DOHH2 (cell line): ENCODE measurements around the gene PLB1.

Source experiments
- H3F3A ChIP-seq: fragments of 200-600 bp; sonication (generic), shearing (Covaris generic); 2 replicates; pipeline ENCODE4 v1.6.0; 2016; ENCODE audit warnings: antibody characterized with exemption, mild to moderate bottlenecking; ENCODE audit not compliant: control insufficient read depth, insufficient read depth
- H3K27ac ChIP-seq: fragments of 200-600 bp; sonication (generic); 2 replicates; pipeline ENCODE4 v1.5.1; 2014; ENCODE audit warnings: low read depth, mild to moderate bottlenecking, low read length, moderate library complexity
- H3K27me3 ChIP-seq: fragments of 200-600 bp; sonication (generic); 2 replicates; pipeline ENCODE4 v1.6.1; 2014; ENCODE audit warnings: mild to moderate bottlenecking, low read length, mixed read lengths; ENCODE audit not compliant: control insufficient read depth
- H3K36me3 ChIP-seq: fragments of 200-600 bp; sonication (generic); 2 replicates; pipeline ENCODE4 v1.6.1; 2014; ENCODE audit warnings: mild to moderate bottlenecking, low read length, moderate library complexity, mixed read lengths; ENCODE audit not compliant: control insufficient read depth
- H3K4me1 ChIP-seq: fragments of 200-600 bp; sonication (generic); 2 replicates; pipeline ENCODE4 v1.6.1; 2014; ENCODE audit warnings: mild to moderate bottlenecking, low read length, mixed read lengths; ENCODE audit not compliant: control insufficient read depth
- H3K4me2 ChIP-seq: fragments of 200-600 bp; sonication (generic); 2 replicates; pipeline ENCODE4 v1.6.0; 2014; ENCODE audit warnings: mild to moderate bottlenecking, low read length, moderate library complexity
- H3K4me3 ChIP-seq: fragments of 200-600 bp; sonication (generic); 2 replicates; pipeline ENCODE4 v1.5.1; 2014; ENCODE audit warnings: mild to moderate bottlenecking, low read length, mixed read lengths
- H3K79me2 ChIP-seq: fragments of 200-600 bp; sonication (generic); 2 replicates; pipeline ENCODE4 v1.6.1; 2014; ENCODE audit warnings: mild to moderate bottlenecking, low read length, mixed read lengths; ENCODE audit not compliant: control insufficient read depth
- H3K9me2 ChIP-seq: fragments of 200-600 bp; sonication (generic); replicated peaks from 2 replicates; pipeline ENCODE4 v1.6.1; 2014; ENCODE audit warnings: mild to moderate bottlenecking, low read length, mixed read lengths; ENCODE audit not compliant: control insufficient read depth
- H3K9me3 ChIP-seq: fragments of 200-600 bp; sonication (generic); 2 replicates; pipeline ENCODE4 v1.6.1; 2014; ENCODE audit warnings: antibody characterized with exemption, low read length, mixed read lengths; ENCODE audit not compliant: control insufficient read depth, insufficient read depth
- H4K20me1 ChIP-seq: fragments of 200-600 bp; sonication (generic); 2 replicates; pipeline ENCODE4 v1.6.0; 2014; ENCODE audit warnings: low read depth, mild to moderate bottlenecking, antibody characterized with exemption, low read length, moderate library complexity; ENCODE audit not compliant: control insufficient read depth, insufficient read depth
- CTCF ChIP-seq: fragments of 200-600 bp; sonication (generic); IDR thresholded peaks from one replicate; pipeline ENCODE4 v1.5.1; 2014; ENCODE audit warnings: antibody characterized with exemption, mild to moderate bottlenecking, low read depth, low read length; ENCODE audit not compliant: poor library complexity, severe bottlenecking
- EZH2phosphoT487 ChIP-seq: fragments of 200-600 bp; sonication (generic); IDR thresholded peaks from 2 replicates; pipeline ENCODE4 v1.6.1; 2017; ENCODE audit warnings: borderline replicate concordance, mild to moderate bottlenecking, antibody characterized with exemption, low read length, moderate library complexity, mixed read lengths

The PLB1 gene

DNA sequence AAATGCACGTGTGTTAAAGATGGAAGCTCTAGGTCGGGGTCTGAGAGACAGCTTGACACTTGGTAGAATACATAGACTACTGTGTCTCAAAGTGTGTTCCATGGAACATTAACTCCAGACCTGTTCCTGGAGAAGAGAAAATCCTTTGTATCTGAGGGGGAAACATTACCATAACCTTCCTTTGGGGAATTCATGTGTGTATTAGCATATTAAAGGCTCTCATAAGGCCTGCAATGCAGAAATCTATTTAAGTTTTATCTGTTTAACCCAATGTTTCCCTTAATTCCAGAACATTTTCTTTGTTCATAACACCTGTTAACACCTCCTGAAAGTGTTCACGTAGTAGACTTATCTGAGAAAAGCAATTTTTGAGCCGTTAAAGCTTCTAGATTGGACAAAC is 99.5 kb downstream of the PLB1 start:
- Histone ChIP-seq H3F3A (no peaks in the 10 kb centered on the region), H3K9me2 (no peaks in the 10 kb centered on the region), H4K20me1 (no peaks in the 10 kb centered on the region), H3K4me2 (no peak overlapping the region), H3K4me3 (no peak overlapping the region), H3K27ac (no peak overlapping the region), H3K27me3 (no peaks in the 10 kb centered on the region), H3K79me2 (no peaks in the 10 kb centered on the region), H3K9me3 (no peaks in the 10 kb centered on the region), H3K36me3 (no peaks in the 10 kb centered on the region), H3K4me1 (peaks cover 8% of the 10 kb centered on the region)
- TF ChIP-seq EZH2phosphoT487 = no peak
- TF ChIP-seq CTCF = no peak

DNA sequence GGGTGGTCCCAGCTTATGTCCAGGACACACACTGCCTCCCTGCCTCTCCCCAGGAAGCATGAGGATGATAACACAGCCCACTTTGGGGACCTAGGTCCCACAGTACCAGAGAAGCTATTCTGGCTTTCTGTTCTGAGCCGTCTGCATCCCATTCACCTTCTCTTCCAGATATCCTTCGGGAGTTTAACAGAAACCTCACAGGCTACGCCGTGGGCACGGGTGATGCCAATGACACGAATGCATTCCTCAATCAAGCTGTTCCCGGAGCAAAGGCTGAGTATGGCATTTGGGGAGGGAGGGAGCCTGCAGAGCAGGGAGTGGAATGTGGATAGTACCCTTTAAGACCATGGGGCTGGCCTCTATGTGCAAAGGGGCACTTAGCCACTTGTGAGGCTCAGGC is 102.6 kb downstream of the PLB1 start:
- peaks cover 19% of the 10 kb centered on the region for H3K4me1 ChIP-seq
- no peaks in the 10 kb centered on the region for H3K27me3 ChIP-seq
- no peaks in the 10 kb centered on the region for H3K9me3 ChIP-seq
- H3K4me3 ChIP-seq = no peak overlapping the region
- H3K4me2 ChIP-seq = no peak overlapping the region
- no peaks in the 10 kb centered on the region for H3K36me3 ChIP-seq
- H3F3A ChIP-seq = no peaks in the 10 kb centered on the region
- H4K20me1 ChIP-seq = no peaks in the 10 kb centered on the region
- TF ChIP-seq CTCF = no peak
- TF ChIP-seq EZH2phosphoT487 = no peak
- no peak overlapping the region for H3K27ac ChIP-seq
- H3K9me2 ChIP-seq = no peaks in the 10 kb centered on the region
- no peaks in the 10 kb centered on the region for H3K79me2 ChIP-seq

DNA sequence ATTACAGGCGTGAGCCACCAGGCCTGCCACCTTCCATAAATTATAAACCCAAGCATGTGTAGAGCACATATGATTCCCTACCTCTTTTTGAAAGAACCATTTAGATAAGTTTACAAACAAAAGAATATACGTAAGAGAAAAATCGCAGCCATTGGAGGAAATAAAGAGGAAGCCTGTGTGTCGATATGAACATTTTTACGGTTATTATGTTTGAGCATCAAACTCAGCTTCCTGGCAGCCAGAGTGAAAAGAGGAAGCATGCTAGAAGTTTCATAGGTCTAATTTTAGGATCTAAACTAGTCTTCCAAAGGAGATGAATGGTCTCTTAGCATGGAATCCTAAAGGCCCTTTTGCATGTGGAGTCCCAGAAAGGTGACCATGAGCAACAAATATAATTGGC is 104.3 kb downstream of the PLB1 start:
- no peak overlapping the region for H3K27ac ChIP-seq
- no peak overlapping the region for H3K4me2 ChIP-seq
- no peak for TF ChIP-seq CTCF
- no peak for TF ChIP-seq EZH2phosphoT487
- no peaks in the 10 kb centered on the region for H3K9me2 ChIP-seq
- H3K4me3 ChIP-seq = no peak overlapping the region
- H3K79me2 ChIP-seq = no peaks in the 10 kb centered on the region
- H3K27me3 ChIP-seq = no peaks in the 10 kb centered on the region
- no peaks in the 10 kb centered on the region for H3F3A ChIP-seq
- no peaks in the 10 kb centered on the region for H3K9me3 ChIP-seq
- no peaks in the 10 kb centered on the region for H4K20me1 ChIP-seq
- H3K4me1 ChIP-seq = peaks cover 16% of the 10 kb centered on the region
- H3K36me3 ChIP-seq = no peaks in the 10 kb centered on the region

DNA sequence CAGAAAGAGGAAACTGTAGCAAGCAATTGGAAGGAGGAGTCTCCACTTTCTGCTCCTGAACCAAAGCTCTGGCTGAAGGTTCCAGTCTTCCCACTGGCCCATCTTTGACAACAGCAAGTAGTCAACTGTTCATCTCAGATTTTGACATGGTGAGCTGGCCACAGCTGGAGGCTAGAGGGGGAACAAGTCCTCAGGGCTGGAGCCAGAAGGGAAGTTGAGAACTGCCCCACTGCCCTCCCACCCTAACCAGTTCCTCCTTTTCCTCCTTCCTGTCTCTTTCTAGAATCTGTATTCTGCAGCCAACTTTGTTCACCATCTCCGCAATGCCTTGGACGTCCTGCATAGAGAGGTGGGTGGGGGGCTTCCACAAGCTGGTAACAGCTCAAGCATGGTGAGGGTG is 105.8 kb downstream of the PLB1 start:
- Histone ChIP-seq H3K9me3 (no peaks in the 10 kb centered on the region), H3F3A (no peaks in the 10 kb centered on the region), H3K4me2 (no peak overlapping the region), H4K20me1 (no peaks in the 10 kb centered on the region), H3K27ac (no peak overlapping the region), H3K9me2 (no peaks in the 10 kb centered on the region), H3K4me3 (no peak overlapping the region), H3K36me3 (no peaks in the 10 kb centered on the region), H3K79me2 (no peaks in the 10 kb centered on the region), H3K27me3 (peaks cover 2% of the 10 kb centered on the region; the same call in 1 of the 2 replicates), H3K4me1 (peaks cover 16% of the 10 kb centered on the region)
- TF ChIP-seq CTCF (no peak), EZH2phosphoT487 (no peak)
